HG03520 (cell line): ENCODE measurements around the gene TMEM141.
"Not testable (repeated sequence)": the region's sequence is repeated elsewhere in the genome, so short reads cannot be mapped to it uniquely, and the experiment has no call there.

Experiments used
- ATAC-seq: cut with Tn5 transposase; IDR thresholded peaks from one replicate; pipeline ENCODE4 v1.9.1; 2021; ENCODE audit warnings: mild to moderate bottlenecking, moderate library complexity; ENCODE audit not compliant: unreplicated experiment

Gene TMEM141

GRCh38 chr9:136831002-136831719 lies 40.0 kb downstream of the TMEM141 start:
- no peak for ATAC-seq

- ATAC-seq = no peak
These were observed 40.6 kb downstream of the TMEM141 start for GRCh38 chr9:136831720-136832104.

- ATAC-seq = no peak
These were observed 41.4 kb downstream of the TMEM141 start for GRCh38 chr9:136832581-136832980.

- ATAC-seq = not testable (repeated sequence)
These were observed 42.4 kb downstream of the TMEM141 start for GRCh38 chr9:136833381-136834048.

- ATAC-seq = no peak
These were observed 44.2 kb downstream of the TMEM141 start for GRCh38 chr9:136835162-136835931.

- ATAC-seq = no peak
These were observed 45.1 kb downstream of the TMEM141 start for GRCh38 chr9:136835932-136836904.

- ATAC-seq = no peak
These were observed 46.2 kb downstream of the TMEM141 start for GRCh38 chr9:136837146-136837855.

- not testable (repeated sequence) for ATAC-seq
These were observed 46.7 kb downstream of the TMEM141 start for GRCh38 chr9:136837856-136838277.

GRCh38 chr9:136838314-136839228 lies 47.4 kb downstream of the TMEM141 start:
- no peak for ATAC-seq

- ATAC-seq = no peak
These were observed 48.3 kb downstream of the TMEM141 start for GRCh38 chr9:136839229-136840139.

GRCh38 chr9:136840140-136840876 lies 49.2 kb downstream of the TMEM141 start:
- ATAC-seq = no peak

- no peak for ATAC-seq
These were observed 49.9 kb downstream of the TMEM141 start for GRCh38 chr9:136840877-136841645.

- ATAC-seq = not testable (repeated sequence)
These were observed 50.7 kb downstream of the TMEM141 start for GRCh38 chr9:136841646-136842379.

- ATAC-seq = peak; percentile 65
These were observed 51.3 kb downstream of the TMEM141 start, which contains the start of gene AJM1 for GRCh38 chr9:136842380-136842948. Gene AJM1, plus strand, starts transcription at chr9:136842478. Its CDS starts 1,937 bp downstream, at chr9:136844415.
